ENCODE measurements around the gene PUS1. TPM values are rescaled to one million over a fixed set of nuclear protein-coding genes. Genes with fewer than 3 reads are reported as not detected.

PUS1 gene
- total RNA-seq, 1 donor from 2014 or later, result 60.3 TPM

GRCh38 chr12:131895640-131896079 is 33.4 kb upstream of the PUS1 start:
- intact Hi-C loops (cut with micrococcal nuclease), result loop anchor here (1.0 to 10.0 kb wide), 2 partner anchors 28 to 1021 kb away; partner anchors contain the start of gene RAN
- Mint-ChIP-seq H3K27ac (peak overlapping the region; percentile 46), H3K27me3 (no peaks in the 10 kb centered on the region), H3K4me3 (peak overlapping the region; percentile 82), H3K36me3 (ENCODE audit: low read depth) (no peaks in the 10 kb centered on the region), H3K4me1 (peaks cover 22% of the 10 kb centered on the region), H3K9me3 (no peaks in the 10 kb centered on the region)
- POLR2A ChIA-PET, result interaction anchor here (1.1 to 1.6 kb wide), 4 partner anchors 29 to 185 kb away, joined by 3 to 14 read pairs (median 6); partner anchors contain the start of genes EP400 and SFSWAP
- no peak for TF ChIP-seq CTCF (IDR thresholded peaks at IDR 0.05)
- no peak for DNase-seq
- ATAC-seq (ENCODE audit: low read depth), result no peak
- CTCF ChIA-PET, result no interaction called here

- Mint-ChIP-seq H3K36me3 (ENCODE audit: low read depth) (no peaks in the 10 kb centered on the region), H3K9me3 (no peaks in the 10 kb centered on the region), H3K4me3 (peak overlapping the region; percentile 82), H3K27me3 (no peaks in the 10 kb centered on the region), H3K4me1 (peaks cover 22% of the 10 kb centered on the region), H3K27ac (no peak overlapping the region)
- intact Hi-C loops (cut with micrococcal nuclease), result loop anchor here (1.0 to 10.0 kb wide), 2 partner anchors 27 to 1021 kb away; partner anchors contain the start of gene RAN
- ChIA-PET POLR2A (interaction anchor here (1.1 to 1.6 kb wide), 4 partner anchors 28 to 186 kb away, joined by 3 to 14 read pairs (median 6); partner anchors contain the start of genes EP400 and SFSWAP), CTCF (no interaction called here)
- no peak for TF ChIP-seq CTCF (IDR thresholded peaks at IDR 0.05)
- ATAC-seq (ENCODE audit: low read depth) (peak; percentile 51), DNase-seq (peak; percentile 68)
Observed at GRCh38 chr12:131896080-131896810, 32.8 kb upstream of the PUS1 start.

- no peak for DNase-seq
- H3K4me1 Mint-ChIP-seq, result peaks cover 22% of the 10 kb centered on the region
- intact Hi-C loops (cut with micrococcal nuclease), result loop anchor here (1.0 to 10.0 kb wide), 2 partner anchors 26 to 1022 kb away; partner anchors contain the start of gene RAN
- H3K9me3 Mint-ChIP-seq, result no peaks in the 10 kb centered on the region
- H3K27me3 Mint-ChIP-seq, result no peaks in the 10 kb centered on the region
- TF ChIP-seq CTCF (IDR thresholded peaks at IDR 0.05), result no peak
- POLR2A ChIA-PET, result interaction anchor here (1.0 to 1.6 kb wide), 5 partner anchors 27 to 186 kb away, joined by 3 to 14 read pairs (median 5); partner anchors contain the start of genes EP400 and SFSWAP
- peak overlapping the region; percentile 46 for H3K4me3 Mint-ChIP-seq
- ATAC-seq (ENCODE audit: low read depth), result no peak
- no peaks in the 10 kb centered on the region for H3K36me3 Mint-ChIP-seq (ENCODE audit: low read depth)
- no peak overlapping the region for H3K27ac Mint-ChIP-seq
- CTCF ChIA-PET, result no interaction called here
Observed at GRCh38 chr12:131896811-131897270, 32.2 kb upstream of the PUS1 start.

GRCh38 chr12:131897276-131897675 is 31.8 kb upstream of the PUS1 start:
- POLR2A ChIA-PET, result interaction anchor here (1.0 kb wide), 1 partner anchor 53 kb away, joined by 3 read pairs; no protein-coding TSS in a partner anchor
- DNase-seq, result no peak
- H3K27me3 Mint-ChIP-seq, result no peaks in the 10 kb centered on the region
- no peak for TF ChIP-seq CTCF (IDR thresholded peaks at IDR 0.05)
- no peak for ATAC-seq (ENCODE audit: low read depth)
- H3K4me1 Mint-ChIP-seq, result peaks cover 22% of the 10 kb centered on the region
- intact Hi-C loops (cut with micrococcal nuclease), result loop anchor here (10.0 kb wide), 1 partner anchor 1022 kb away; the partner anchor contains the start of gene RAN
- H3K4me3 Mint-ChIP-seq, result peak overlapping the region; percentile 38
- H3K36me3 Mint-ChIP-seq (ENCODE audit: low read depth), result no peaks in the 10 kb centered on the region
- no peak overlapping the region for H3K27ac Mint-ChIP-seq
- H3K9me3 Mint-ChIP-seq, result no peaks in the 10 kb centered on the region
- CTCF ChIA-PET, result no interaction called here

GRCh38 chr12:131897875-131898274 is 31.2 kb upstream of the PUS1 start:
- Mint-ChIP-seq H3K27ac (no peak overlapping the region), H3K9me3 (no peaks in the 10 kb centered on the region), H3K36me3 (ENCODE audit: low read depth) (no peaks in the 10 kb centered on the region), H3K27me3 (no peaks in the 10 kb centered on the region), H3K4me1 (peaks cover 22% of the 10 kb centered on the region), H3K4me3 (peak overlapping the region; percentile 20)
- POLR2A ChIA-PET, result interaction anchor here (1.0 kb wide), 1 partner anchor 53 kb away, joined by 3 read pairs; no protein-coding TSS in a partner anchor
- no peak for TF ChIP-seq CTCF (IDR thresholded peaks at IDR 0.05)
- CTCF ChIA-PET, result no interaction called here
- DNase-seq (no peak), ATAC-seq (ENCODE audit: low read depth) (no peak)
- intact Hi-C loops (cut with micrococcal nuclease), result loop anchor here (10.0 kb wide), 1 partner anchor 1023 kb away; the partner anchor contains the start of gene RAN
